Activated T-cell treated with anti-CD3 and anti-CD28 coated beads, Interleukin-2, amount 50 U/mL, for 24 hours (primary cell): ENCODE measurements around the gene PAEP.
"Not testable (repeated sequence)": the region's sequence is repeated elsewhere in the genome, so short reads cannot be mapped to it uniquely, and the experiment has no call there.

Experiments used
- DNase-seq: peaks from one replicate; pipeline ENCODE4 v3.0.0-alpha.2; 2020
- H3K27ac Mint-ChIP-seq: 2 replicates; pipeline ENCODE4 v1.8.0; 2020; ENCODE audit warnings: mild to moderate bottlenecking, mixed read lengths
- H3K27me3 Mint-ChIP-seq: 2 replicates; pipeline ENCODE4 v1.8.0; 2020; ENCODE audit warnings: mixed read lengths
- H3K36me3 Mint-ChIP-seq: 2 replicates; pipeline ENCODE4 v1.8.0; 2020; ENCODE audit warnings: low read depth, mixed read lengths
- H3K4me1 Mint-ChIP-seq: 2 replicates; pipeline ENCODE4 v1.8.0; 2020; ENCODE audit warnings: low read depth, mixed read lengths
- H3K4me3 Mint-ChIP-seq: 2 replicates; pipeline ENCODE4 v1.8.0; 2020; ENCODE audit warnings: mild to moderate bottlenecking, moderate library complexity, mixed read lengths
- H3K9me3 Mint-ChIP-seq: 2 replicates; pipeline ENCODE4 v1.8.0; 2020; ENCODE audit warnings: mixed read lengths

PAEP gene

GRCh38 chr9:135534826-135535225 lies 26.7 kb upstream of the PAEP start:
- not testable (repeated sequence) for H3K27ac Mint-ChIP-seq, H3K9me3 Mint-ChIP-seq, H3K4me3 Mint-ChIP-seq, H3K4me1 Mint-ChIP-seq, H3K36me3 Mint-ChIP-seq, DNase-seq
- H3K27me3 Mint-ChIP-seq: peaks cover 43% of the 10 kb centered on the region

GRCh38 chr9:135535631-135536030 lies 25.9 kb upstream of the PAEP start:
- DNase-seq, H3K36me3 Mint-ChIP-seq, H3K4me1 Mint-ChIP-seq, H3K4me3 Mint-ChIP-seq, H3K27ac Mint-ChIP-seq, H3K9me3 Mint-ChIP-seq: not testable (repeated sequence)
- peaks cover 47% of the 10 kb centered on the region for H3K27me3 Mint-ChIP-seq

- no peaks in the 10 kb centered on the region for H3K4me1 Mint-ChIP-seq
- no peak overlapping the region for H3K27ac Mint-ChIP-seq
- H3K36me3 Mint-ChIP-seq: no peaks in the 10 kb centered on the region
- DNase-seq: no peak
- no peaks in the 10 kb centered on the region for H3K9me3 Mint-ChIP-seq
- H3K27me3 Mint-ChIP-seq: peaks cover 47% of the 10 kb centered on the region
- no peak overlapping the region for H3K4me3 Mint-ChIP-seq
These were observed 25.3 kb upstream of the PAEP start for GRCh38 chr9:135536216-135536615.

GRCh38 chr9:135543262-135543894 lies 18.2 kb upstream of the PAEP start:
- not testable (repeated sequence) for H3K9me3 Mint-ChIP-seq, H3K4me3 Mint-ChIP-seq, H3K4me1 Mint-ChIP-seq, H3K36me3 Mint-ChIP-seq, H3K27ac Mint-ChIP-seq, DNase-seq
- peaks cover 33% of the 10 kb centered on the region for H3K27me3 Mint-ChIP-seq

- H3K9me3 Mint-ChIP-seq: no peaks in the 10 kb centered on the region
- H3K27me3 Mint-ChIP-seq: peaks cover 21% of the 10 kb centered on the region
- H3K4me3 Mint-ChIP-seq: no peak overlapping the region
- DNase-seq: no peak
- no peaks in the 10 kb centered on the region for H3K4me1 Mint-ChIP-seq
- no peaks in the 10 kb centered on the region for H3K36me3 Mint-ChIP-seq
- H3K27ac Mint-ChIP-seq: no peak overlapping the region
These were observed 16.4 kb upstream of the PAEP start for GRCh38 chr9:135544981-135545635.

- H3K36me3 Mint-ChIP-seq, DNase-seq, H3K4me3 Mint-ChIP-seq, H3K4me1 Mint-ChIP-seq, H3K27ac Mint-ChIP-seq, H3K9me3 Mint-ChIP-seq: not testable (repeated sequence)
- H3K27me3 Mint-ChIP-seq: peaks cover 16% of the 10 kb centered on the region
These were observed 15.8 kb upstream of the PAEP start, which contains the start of gene OBP2A for GRCh38 chr9:135545646-135546176. Gene OBP2A, plus strand, starts transcription at chr9:135546126. Its CDS starts 55 bp downstream, at chr9:135546181.

GRCh38 chr9:135546792-135547617 lies 14.6 kb upstream of the PAEP start:
- not testable (repeated sequence) for H3K27ac Mint-ChIP-seq, H3K4me1 Mint-ChIP-seq, H3K36me3 Mint-ChIP-seq, H3K4me3 Mint-ChIP-seq, H3K9me3 Mint-ChIP-seq
- peaks cover 12% of the 10 kb centered on the region for H3K27me3 Mint-ChIP-seq
- DNase-seq: peak; percentile 11

- H3K4me1 Mint-ChIP-seq: no peaks in the 10 kb centered on the region
- no peaks in the 10 kb centered on the region for H3K9me3 Mint-ChIP-seq
- H3K27ac Mint-ChIP-seq: no peak overlapping the region
- H3K36me3 Mint-ChIP-seq: no peaks in the 10 kb centered on the region
- no peak for DNase-seq
- H3K27me3 Mint-ChIP-seq: peaks cover 12% of the 10 kb centered on the region
- H3K4me3 Mint-ChIP-seq: no peak overlapping the region
These were observed 13.5 kb upstream of the PAEP start for GRCh38 chr9:135547756-135548736.

GRCh38 chr9:135549478-135550343 lies 11.8 kb upstream of the PAEP start:
- not testable (repeated sequence) for H3K9me3 Mint-ChIP-seq

GRCh38 chr9:135550344-135550918 lies 11.1 kb upstream of the PAEP start:
- Mint-ChIP-seq H3K4me3 (no peak overlapping the region), H3K4me1 (no peaks in the 10 kb centered on the region), H3K27ac (no peak overlapping the region), H3K27me3 (peaks cover 3% of the 10 kb centered on the region), H3K36me3 (no peaks in the 10 kb centered on the region), H3K9me3 (no peaks in the 10 kb centered on the region)
- DNase-seq: no peak

More at GRCh38 chr9:135549478-135550343, 11.8 kb upstream of the PAEP start:
- not testable (repeated sequence) for H3K4me3 Mint-ChIP-seq, DNase-seq, H3K36me3 Mint-ChIP-seq, H3K4me1 Mint-ChIP-seq, H3K27ac Mint-ChIP-seq, H3K27me3 Mint-ChIP-seq

- H3K27me3 Mint-ChIP-seq: peaks cover 3% of the 10 kb centered on the region
- no peak overlapping the region for H3K27ac Mint-ChIP-seq
- H3K9me3 Mint-ChIP-seq: no peaks in the 10 kb centered on the region
- H3K4me3 Mint-ChIP-seq: no peak overlapping the region
- DNase-seq: no peak
- no peaks in the 10 kb centered on the region for H3K4me1 Mint-ChIP-seq
- no peaks in the 10 kb centered on the region for H3K36me3 Mint-ChIP-seq
These were observed 10.5 kb upstream of the PAEP start for GRCh38 chr9:135551031-135551430.

- Mint-ChIP-seq H3K27ac (no peak overlapping the region), H3K27me3 (peaks cover 3% of the 10 kb centered on the region), H3K4me1 (no peaks in the 10 kb centered on the region), H3K4me3 (no peak overlapping the region), H3K9me3 (no peaks in the 10 kb centered on the region), H3K36me3 (no peaks in the 10 kb centered on the region)
- no peak for DNase-seq
These were observed 10.1 kb upstream of the PAEP start for GRCh38 chr9:135551456-135551855.
